T1000 (cell line): ENCODE results near the gene SRA1.

Experiments used
- DNase-seq: peaks from one replicate; lab custom pipeline; 2025; ENCODE audit warnings: mixed read lengths; lab: John Stamatoyannopoulos, UW

SRA1 gene

DNA sequence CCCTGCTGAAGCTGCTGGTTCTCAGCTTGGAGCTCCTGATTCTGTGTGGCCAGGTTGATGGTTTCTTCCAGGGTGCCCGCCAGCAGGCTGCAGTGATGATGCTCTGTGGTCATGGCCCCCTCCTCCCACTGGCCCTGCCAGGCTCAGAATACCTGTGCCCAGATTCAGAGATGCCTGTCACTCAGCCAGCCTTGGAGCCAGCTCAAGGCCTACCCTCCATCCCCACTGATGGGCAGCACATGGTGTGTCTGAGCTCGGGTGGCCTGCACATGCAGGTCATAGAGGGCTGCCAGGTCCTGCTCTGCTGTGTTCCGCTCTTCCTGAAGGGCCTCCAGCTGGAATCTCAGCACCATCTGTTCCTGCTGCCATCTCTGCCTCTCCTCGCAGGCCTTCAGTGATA is 12.8 kb upstream of the SRA1 start:
- DNase-seq = no peak

DNA sequence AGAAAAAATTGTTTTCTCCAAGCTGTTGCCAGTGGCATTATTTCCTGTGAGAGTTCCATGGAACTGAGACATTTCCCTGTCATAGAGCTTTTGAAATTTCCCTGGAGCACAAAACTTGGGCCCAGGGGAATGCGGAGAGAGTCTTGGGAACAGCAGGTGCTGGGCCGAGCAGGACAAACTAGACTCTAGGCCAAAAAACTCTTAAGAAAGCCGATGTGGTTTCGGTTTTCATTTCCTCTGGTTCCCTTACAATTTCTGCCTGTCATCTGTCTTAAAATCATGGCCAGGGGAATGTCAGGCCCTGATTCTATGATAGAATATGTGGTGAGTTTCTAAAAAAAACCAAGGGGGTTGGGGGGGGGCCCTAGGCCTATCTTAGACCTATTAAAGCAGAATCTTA is 11.9 kb upstream of the SRA1 start:
- DNase-seq = no peak

DNA sequence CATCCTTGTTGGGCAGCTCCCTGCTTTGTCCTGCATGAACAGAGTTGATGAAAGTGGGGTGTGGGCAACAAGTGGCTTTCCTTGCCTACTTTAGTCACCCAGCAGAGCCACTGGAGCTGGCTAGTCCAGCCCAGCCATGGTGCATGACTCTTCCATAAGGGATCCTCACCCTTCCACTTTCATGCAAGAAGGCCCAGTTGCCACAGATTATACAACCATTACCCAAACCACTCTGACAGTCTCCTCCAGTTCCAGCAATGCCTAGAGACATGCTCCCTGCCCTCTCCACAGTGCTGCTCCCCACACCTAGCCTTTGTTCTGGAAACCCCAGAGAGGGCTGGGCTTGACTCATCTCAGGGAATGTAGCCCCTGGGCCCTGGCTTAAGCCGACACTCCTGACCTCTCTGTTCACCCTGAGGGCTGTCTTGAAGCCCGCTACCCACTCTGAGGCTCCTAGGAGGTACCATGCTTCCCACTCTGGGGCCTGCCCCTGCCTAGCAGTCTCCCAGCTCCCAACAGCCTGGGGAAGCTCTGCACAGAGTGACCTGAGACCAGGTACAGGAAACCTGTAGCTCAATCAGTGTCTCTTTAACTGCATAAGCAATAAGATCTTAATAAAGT is 11.3 kb upstream of the SRA1 start:
- DNase-seq = no peak

DNA sequence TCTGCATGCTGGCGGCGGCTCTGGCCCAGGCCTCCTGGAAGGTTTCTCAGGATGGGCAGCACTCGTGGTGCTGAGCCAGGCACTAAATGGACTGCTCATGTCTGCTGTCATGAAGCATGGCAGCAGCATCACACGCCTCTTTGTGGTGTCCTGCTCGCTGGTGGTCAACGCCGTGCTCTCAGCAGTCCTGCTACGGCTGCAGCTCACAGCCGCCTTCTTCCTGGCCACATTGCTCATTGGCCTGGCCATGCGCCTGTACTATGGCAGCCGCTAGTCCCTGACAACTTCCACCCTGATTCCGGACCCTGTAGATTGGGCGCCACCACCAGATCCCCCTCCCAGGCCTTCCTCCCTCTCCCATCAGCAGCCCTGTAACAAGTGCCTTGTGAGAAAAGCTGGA is 10.6 kb upstream of the SRA1 start:
- no peak for DNase-seq

DNA sequence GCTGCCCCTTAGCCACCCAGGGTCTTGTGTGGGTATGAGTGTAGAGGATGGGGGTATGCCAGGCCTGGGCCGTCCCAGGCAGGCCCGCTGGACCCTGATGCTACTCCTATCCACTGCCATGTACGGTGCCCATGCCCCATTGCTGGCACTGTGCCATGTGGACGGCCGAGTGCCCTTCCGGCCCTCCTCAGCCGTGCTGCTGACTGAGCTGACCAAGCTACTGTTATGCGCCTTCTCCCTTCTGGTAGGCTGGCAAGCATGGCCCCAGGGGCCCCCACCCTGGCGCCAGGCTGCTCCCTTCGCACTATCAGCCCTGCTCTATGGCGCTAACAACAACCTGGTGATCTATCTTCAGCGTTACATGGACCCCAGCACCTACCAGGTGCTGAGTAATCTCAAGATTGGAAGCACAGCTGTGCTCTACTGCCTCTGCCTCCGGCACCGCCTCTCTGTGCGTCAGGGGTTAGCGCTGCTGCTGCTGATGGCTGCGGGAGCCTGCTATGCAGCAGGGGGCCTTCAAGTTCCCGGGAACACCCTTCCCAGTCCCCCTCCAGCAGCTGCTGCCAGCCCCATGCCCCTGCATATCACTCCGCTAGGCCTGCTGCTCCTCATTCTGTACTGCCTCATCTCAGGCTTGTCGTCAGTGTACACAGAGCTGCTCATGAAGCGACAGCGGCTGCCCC is 10.0 kb upstream of the SRA1 start:
- no peak for DNase-seq

DNA sequence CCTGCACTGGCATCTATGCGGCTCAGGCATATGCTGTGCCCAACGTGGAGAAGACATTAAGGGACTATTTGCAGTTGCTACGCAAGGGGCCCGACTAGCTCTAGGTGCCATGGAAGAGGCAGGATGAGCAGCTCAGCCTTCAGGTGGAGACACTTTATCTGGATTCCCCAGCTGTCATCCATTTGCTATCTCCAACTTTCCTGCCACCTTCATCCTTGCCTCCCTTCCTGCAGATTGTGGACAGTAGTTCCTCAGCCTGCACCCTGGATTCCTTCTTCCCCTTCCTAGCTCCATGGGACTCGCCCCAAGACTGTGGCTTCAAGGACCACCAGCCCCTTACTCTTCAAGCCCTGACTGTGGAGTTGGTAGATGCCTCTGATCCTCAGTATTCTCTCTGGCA is 9.4 kb upstream of the SRA1 start:
- DNase-seq = no peak

DNA sequence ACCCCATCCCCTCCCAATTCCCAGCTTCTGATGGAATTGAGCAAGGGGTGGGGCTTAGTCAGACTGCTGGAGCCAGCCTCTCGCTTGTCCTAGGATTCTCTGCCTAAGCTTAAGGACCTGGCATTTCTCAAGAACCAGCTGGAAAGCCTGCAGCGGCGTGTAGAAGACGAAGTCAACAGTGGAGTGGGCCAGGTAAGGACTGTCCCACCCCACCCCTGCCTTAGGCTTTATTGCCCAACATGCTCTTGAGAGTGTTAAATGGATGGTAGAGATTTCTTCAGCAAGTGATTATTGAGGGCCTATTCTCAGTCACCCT is 8.5 kb upstream of the SRA1 start:
- no peak for DNase-seq

DNA sequence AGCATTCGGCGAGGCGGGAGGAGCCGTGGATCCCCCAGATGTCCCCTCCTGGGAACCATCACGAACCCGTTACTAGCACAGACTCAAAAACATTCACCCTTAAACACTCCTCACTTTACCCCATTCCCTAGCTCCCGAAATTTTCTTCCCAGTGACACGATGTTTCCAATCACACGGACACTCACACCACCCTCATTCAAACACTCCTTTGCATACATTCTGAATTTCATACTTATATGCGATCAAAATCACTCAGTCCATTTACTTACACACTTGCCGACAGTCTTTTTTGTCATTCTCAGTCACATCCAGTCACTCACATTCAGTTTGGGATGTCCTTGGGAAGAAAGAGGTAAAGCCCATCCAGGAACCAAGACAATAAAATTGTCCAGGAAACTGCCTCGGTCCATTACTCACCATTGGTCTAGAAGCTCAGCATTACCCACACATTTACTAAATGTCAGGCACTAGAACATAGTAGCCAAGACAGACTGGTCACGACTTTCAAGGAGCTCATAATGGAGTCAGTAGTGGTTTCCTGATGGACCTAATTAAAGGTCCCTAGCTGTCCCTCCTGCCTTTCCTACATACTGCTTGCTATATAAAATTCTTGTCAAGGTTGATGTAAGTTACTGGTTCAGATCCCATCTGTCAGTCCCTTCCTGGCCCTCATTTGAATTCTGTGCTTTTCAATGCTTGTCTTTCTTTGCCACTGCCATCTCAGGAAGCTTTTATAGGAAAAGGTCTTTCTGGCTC is 7.9 kb upstream of the SRA1 start:
- DNase-seq = no peak

DNA sequence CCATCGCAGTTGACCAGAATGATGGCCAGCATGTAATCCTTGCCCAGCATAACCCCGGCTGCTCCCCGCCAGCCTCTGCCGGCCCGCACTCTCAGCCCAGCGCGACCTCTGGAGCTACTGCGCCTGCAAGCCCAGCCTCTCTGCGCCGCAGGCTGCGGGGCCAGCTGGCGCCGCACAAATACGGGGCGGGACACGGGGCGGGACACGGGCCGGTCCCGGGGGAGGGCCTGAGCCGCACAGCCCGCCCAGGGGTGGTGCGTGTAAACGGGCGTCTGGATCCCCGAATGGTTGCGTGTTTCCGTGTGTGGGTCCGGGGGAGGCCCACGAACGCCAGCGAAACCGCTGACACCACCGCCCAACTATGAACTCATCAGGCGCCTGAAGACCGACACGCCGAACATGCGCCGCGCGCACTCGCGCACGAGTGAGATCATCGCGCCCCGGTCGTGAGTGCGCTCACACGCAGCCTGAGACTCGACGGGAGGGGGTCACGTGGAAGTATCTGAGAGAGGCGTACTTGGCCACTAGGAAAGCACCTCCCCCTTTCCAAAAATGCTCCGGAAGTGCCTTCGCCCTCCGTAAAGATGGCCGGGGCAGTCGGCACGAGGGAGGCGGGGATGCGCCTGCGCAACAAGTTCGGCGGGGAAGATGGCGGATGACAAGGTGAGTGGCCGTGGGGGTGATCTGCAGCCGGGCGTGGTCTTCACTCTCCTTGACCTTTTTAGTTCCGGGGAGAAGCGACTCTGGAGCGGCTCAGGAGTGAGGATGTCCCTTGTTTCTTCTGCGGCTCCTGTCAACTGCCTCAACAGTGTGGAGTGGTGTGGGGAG is 7.1 kb upstream of the SRA1 start, which contains the start of the genes APBB3 and SLC35A4:
APBB3 (minus strand) TSS at position 403 of the 828 bp plus-strand sequence; CDS start at position 50, 353 bp downstream.
SLC35A4 (plus strand) TSS at position 633 of the 828 bp plus-strand sequence. CDS start 2,342 bp downstream, outside the sequence.
- DNase-seq = peak; percentile 95

DNA sequence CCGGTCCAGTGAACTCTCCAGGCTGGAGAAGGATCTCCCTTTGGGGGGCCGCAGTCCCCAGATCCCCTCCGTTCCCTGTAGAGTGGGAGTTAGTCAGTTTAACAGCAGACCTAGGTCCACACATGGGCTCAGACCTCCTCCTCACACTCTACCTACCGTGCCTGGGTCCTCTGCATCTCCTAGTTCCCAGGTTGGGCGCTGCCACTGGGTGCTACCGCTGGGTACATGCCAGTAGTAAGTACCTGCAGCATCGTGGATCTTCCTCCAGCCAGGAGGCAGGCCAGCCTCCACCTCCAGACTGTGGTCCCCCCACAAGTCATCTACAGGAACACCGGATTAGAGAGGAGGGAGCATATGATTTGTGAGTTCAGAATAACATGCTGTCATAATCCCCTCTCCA is 6.3 kb upstream of the SRA1 start:
- no peak for DNase-seq

DNA sequence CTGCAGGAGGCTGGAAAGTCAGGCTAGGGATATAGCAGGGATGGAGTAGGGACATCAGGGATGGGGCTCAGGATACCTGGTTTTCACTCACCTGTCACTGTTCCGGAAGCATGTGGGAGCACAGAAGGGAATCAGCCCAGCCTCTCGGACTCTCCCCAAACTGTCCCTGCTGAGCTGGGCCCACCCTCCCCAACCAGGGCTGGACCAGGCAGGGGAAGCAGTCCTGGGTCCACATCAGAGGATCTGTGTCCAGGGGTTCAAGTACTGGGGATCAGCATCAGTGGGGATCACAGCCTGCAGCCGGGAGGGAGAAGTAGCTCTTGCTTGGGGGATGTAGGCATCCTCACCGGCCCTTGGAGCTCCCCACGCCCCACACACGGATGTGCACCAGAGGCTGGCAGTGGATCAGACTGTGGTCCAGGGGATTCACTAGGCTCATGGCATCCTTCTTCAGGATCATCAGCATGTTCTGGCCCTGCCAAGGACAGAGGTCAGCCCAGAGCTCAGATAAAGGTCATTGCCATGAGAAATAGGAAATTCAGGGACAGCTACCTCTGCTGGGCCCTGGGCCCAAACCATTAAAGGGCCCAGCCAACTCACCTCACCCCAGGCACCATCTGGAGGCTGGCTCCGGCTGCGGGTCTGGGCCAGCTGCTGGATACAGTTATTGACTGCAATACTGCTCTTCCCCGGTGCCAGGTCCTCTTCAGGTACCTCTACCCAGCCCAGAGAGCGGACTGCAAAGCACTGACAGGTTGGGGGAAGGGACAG is 4.7 kb upstream of the SRA1 start:
- DNase-seq = no peak

DNA sequence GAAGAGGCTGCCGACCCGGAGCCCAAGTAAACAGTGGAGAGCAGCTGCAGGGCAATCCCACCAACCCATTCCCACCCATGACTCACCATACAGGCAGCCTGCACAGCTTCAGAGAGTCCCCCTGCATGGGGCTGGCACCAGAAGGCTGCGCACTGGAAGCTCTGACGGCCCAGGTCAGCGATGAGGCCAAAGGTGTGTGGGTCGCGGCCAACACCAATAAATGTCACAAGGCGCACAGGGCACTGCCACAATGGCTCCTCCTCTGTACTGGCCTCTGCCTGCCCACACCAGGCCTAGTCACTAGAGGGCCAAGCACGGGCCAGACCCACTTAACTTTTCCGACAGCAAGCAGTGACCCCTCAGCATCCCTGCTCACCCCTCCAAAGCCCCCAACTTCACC is 3.0 kb upstream of the SRA1 start:
- no peak for DNase-seq

DNA sequence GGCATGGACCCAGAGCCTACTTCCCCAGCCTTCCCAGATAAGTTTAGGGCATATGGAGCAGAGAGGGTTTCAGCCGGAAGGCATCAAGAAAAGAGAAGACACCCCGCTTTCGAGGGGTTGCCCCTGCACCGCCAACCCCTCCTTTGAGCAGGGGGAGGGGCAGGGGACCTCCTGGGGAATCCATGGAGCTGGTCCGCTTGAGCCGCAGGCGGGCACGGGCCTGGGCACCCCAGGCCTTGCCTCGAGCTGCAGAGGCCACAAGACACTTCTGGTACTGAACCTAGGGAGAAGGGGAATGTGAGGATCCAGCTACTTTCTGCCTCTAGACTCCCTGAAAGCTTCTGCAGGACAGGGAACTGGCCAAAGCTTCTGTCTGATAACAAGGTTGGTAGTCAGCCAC is 1.3 kb upstream of the SRA1 start:
- DNase-seq = no peak

DNA sequence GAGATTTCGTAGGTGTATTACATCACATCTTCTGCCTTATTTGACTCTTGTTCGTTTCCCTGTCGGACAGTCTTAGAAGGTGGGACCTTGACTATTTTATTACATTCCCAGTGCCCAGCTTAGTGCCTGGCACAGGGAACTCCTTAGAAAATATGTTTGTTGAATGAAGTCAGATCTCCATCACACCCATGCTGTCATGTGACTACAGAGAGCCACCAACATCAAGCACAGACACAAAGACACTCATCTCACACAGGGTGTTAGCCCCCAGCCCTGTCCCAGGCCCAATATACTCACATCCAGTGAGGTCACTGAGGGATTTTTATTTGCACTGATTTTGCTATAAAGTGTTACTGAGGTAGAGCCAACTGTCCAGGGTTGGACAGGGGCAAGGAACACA is 692 bp upstream of the SRA1 start:
- no peak for DNase-seq

DNA sequence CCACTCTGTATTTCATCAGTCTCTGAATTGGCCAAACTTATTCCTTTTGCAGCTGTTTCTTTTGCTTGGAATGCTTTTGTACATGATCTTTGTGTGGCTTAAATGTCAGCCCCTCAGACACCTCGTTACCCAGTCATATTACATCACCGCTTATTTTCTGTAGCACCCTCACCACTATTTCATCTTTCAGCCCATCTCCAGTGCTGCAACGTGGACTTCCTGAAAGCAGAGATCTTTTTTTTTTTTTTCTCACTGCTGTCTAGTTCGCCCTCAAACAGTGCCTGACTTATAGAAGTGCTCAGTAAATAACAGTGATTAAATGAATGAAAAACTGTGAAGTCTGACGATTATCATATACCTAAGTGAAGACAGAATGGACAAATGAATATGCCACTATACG is 835 bp downstream of the SRA1 start:
- no peak for DNase-seq

DNA sequence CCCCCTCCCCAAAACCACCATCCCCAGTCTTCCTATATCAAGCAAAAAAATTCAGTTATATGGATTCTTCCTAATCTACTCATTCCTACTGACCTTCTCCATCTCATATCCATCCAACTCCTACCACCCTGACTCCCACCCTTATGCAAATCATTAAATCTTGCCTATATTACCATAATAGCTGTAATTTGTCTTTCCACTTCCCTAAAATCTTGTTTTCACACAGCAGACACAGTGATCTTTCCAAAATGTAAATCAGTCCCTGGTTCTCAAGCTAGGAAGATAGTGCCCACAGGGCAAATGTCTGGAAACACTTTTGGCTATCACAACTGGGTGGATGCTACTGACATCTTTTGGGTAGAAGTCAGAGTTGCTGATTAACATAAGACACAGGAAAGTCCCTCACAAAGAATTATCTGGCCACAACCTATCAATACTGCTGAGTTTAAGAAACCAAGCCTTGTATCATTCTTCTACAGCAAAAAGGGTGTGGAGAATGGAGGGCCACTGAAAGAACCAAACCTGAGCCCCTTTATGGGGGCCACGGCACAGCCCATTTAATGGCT is 1.4 kb downstream of the SRA1 start:
- no peak for DNase-seq

DNA sequence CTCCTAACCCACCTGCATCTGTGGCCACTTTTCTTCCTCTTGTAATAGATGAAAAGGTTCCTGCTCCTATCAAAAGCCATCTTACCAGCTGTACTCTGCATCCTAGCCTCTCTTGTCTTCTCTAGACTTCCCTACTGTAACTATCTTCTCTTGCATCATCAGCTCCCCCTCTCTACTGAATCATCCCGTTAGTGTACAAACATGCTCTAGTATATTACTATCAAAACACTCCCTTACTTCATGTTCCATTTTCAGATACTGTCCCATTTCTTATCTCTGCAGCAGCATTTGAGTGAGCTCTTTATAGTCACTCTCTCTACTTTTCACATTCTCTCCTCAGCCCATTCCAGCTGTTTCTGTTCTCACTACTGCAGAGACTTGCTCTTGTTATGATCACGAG is 2.8 kb downstream of the SRA1 start:
- DNase-seq = no peak

DNA sequence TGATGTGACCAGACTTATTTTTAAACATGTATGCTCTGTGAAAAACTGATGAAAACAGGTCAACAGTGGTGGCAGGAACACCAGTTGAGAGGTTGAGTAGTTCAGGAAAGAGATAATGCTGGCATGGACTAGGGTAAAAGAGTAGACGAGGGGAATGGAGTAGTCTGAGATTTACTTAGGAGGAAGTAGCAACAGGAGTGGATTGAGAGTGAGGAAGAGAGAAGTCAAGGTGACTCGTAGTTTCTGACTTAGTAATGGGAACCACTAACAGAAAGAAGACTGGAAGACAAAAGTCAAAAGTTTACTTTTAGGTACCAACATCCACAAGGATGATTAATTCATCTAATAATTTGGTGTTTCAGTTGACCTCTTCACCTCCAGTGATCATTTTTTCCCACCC is 3.6 kb downstream of the SRA1 start:
- no peak for DNase-seq

DNA sequence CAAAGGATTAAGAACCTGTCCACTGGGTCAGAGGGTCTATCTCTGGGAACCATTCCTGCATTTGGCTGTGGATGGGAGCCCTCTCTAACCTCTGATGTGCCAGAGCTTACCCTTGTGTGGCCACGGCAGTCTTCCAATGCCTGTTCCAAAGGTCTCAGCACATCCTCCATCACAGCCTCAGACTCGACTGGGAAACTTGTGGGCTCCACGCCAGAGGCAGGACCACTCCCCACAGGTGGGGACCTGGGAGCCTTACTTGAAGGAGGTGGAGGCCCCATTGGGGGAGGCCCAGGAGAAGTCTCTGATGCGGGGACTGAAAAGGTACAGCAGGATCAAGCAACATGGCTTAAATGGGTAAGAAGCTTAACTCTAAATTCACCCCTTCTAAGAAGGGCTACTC is 5.4 kb downstream of the SRA1 start:
- no peak for DNase-seq

DNA sequence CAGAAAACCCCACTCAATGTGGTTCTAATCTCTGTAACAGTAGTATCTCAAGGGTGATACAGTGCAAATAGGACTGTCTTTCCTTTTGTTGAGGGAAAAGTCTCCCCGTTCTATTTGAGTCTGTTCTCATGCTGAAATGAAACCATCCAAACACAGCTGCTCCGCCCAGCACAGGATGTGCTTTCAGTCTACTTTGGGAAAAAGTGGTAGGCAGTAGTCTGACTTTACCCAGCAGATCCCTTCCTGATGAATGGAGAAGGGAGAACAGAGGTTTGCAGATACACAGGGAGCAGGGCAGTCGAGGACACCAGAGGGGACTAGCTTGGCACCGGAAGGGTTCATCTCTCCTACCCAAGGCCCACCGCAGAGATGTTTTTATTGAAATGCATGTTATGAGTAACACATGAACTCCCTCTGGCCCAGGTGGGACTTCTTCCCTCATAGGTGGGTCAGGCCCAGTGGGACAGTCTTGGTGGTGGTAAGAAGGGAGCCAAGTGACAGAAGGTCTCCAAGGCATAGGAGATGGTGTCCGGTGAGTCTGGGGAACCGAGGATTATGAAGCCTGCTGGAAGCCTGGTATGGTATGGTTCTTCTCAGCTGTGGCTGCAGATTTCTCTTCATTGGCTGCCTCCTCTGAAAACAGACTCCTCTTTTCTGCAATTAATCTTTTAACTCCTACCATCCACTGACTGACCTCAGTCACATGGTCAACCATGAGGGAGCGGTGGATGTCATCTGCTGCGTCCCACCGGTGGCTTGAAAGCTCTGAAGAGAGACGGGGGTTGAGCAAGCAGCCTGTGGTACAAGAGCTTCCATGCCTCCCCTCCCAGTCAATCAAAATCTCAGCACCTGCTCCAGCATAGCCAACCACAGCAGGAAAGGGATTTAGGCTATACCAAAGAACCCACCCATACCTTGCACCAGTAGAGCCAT is 6.9 kb downstream of the SRA1 start:
- no peak for DNase-seq
